ENCODE results near the gene UNC5C. TPM values are rescaled to one million over a fixed set of nuclear protein-coding genes. Genes with fewer than 3 reads are reported as not detected.

Gene UNC5C
- total and polyA plus RNA-seq, 3 donors from 2014 or later, result 6.8 to 22.8 (median 20.5) TPM

GRCh38 chr4:95499291-95499696 is 49.5 kb downstream of the UNC5C start:
- DNase-seq, result no peak
- Histone ChIP-seq H3K4me1 (no peaks in the 10 kb centered on the region), H3K4me3 (no peak overlapping the region), H3K36me3 (ENCODE audit: low read depth, missing control alignments) (no peaks in the 10 kb centered on the region), H3K27me3 (no peaks in the 10 kb centered on the region), H3K27ac (peak overlapping the region in 1 of 2 donors; percentile 5), H3K9me3 (no peaks in the 10 kb centered on the region)
- 64 to 72% methylated on average over 2 of the region's 2 CpGs for WGBS, 2 donors
- no peak for TF ChIP-seq POLR2A (IDR thresholded peaks at IDR 0.05)
- TF ChIP-seq, protein P1, sequence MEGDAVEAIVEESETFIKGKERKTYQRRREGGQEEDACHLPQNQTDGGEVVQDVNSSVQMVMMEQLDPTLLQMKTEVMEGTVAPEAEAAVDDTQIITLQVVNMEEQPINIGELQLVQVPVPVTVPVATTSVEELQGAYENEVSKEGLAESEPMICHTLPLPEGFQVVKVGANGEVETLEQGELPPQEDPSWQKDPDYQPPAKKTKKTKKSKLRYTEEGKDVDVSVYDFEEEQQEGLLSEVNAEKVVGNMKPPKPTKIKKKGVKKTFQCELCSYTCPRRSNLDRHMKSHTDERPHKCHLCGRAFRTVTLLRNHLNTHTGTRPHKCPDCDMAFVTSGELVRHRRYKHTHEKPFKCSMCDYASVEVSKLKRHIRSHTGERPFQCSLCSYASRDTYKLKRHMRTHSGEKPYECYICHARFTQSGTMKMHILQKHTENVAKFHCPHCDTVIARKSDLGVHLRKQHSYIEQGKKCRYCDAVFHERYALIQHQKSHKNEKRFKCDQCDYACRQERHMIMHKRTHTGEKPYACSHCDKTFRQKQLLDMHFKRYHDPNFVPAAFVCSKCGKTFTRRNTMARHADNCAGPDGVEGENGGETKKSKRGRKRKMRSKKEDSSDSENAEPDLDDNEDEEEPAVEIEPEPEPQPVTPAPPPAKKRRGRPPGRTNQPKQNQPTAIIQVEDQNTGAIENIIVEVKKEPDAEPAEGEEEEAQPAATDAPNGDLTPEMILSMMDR (IDR thresholded peaks at IDR 0.05), result no peak
- intact Hi-C loops (cut with DNase I; ENCODE audit: low total_unique reads), result no loop called here

DNA sequence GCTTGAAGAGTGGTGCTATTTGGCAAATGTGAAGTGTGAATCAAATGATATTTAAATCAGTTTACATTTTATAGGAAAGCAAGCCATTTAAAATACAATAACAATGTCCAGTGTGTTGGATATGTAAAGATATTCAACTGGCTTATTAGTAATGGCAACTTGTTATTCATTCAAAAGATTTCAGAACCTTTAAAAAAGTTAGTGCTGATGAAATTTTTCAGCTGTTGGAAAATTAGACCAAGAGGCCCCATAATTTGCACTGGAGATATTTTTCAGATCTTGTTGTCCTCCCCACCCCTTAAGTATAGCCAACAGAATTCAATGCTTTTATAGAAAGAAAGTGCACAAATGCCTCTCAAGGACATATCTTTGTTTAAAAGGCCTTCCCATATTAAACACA is 54.6 kb downstream of the UNC5C start:
- intact Hi-C loops (cut with DNase I; ENCODE audit: low total_unique reads), result no loop called here
- H3K4me1 ChIP-seq, result no peaks in the 10 kb centered on the region
- H3K36me3 ChIP-seq (ENCODE audit: low read depth, missing control alignments), result no peaks in the 10 kb centered on the region
- H3K9me3 ChIP-seq, result no peaks in the 10 kb centered on the region
- no peaks in the 10 kb centered on the region for H3K27me3 ChIP-seq
- no peak overlapping the region for H3K27ac ChIP-seq
- no peak for DNase-seq
- no peak for TF ChIP-seq POLR2A (IDR thresholded peaks at IDR 0.05)
- H3K4me3 ChIP-seq, result no peak overlapping the region

DNA sequence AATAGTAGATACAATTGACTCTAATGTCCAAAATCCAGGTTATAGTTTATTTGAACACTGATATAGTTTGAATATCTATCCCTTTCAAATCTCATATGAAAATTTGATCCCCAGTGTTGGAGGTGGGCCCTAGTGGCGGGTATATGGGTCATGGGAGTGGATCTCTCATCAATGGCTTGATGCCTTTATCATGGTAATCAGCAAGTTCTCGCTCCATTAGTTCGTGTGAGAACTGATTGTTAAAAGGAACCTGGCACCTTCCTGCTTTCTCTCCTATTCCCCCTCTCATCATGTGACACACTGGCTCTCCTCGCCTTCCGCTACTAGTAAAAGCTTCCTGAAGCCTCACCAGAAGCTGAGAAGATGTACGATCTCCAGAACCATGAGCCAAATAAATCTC is 70.1 kb downstream of the UNC5C start:
- no peak for TF ChIP-seq POLR2A (IDR thresholded peaks at IDR 0.05)
- TF ChIP-seq, protein P1 (IDR thresholded peaks at IDR 0.05), result no peak
- H3K27ac ChIP-seq, result no peak overlapping the region

DNA sequence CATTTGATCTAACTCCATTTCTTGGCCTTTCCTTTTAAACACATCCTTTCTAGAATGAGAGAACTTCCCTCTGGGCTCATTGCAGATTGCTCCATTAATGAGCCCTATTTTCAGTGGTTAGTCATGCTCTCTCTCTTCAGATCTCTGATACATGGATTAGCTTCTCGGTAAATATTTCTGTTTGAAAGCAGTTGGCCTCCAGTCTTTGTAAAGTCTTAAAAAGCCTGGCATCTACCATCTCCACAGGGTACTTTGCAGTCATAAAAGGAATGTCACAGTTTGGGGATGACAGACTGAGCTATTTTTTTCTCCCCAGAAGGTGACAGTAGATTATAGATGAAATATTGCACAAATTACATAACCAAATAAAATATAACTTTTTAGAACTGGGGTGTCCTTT is 72.7 kb downstream of the UNC5C start:
- H3K9me3 ChIP-seq, result no peaks in the 10 kb centered on the region
- no peak overlapping the region for H3K4me3 ChIP-seq
- no peak for TF ChIP-seq POLR2A (IDR thresholded peaks at IDR 0.05)
- TF ChIP-seq, protein P1 (IDR thresholded peaks at IDR 0.05), result no peak
- no peaks in the 10 kb centered on the region for H3K27me3 ChIP-seq
- H3K36me3 ChIP-seq (ENCODE audit: low read depth, missing control alignments), result no peaks in the 10 kb centered on the region
- H3K27ac ChIP-seq, result no peak overlapping the region
- DNase-seq, result no peak
- WGBS, 2 donors, result 68 to 70% methylated on average over 1 of the region's 1 CpG
- intact Hi-C loops (cut with DNase I; ENCODE audit: low total_unique reads), result no loop called here
- H3K4me1 ChIP-seq, result no peaks in the 10 kb centered on the region

More for the DNA sequence above, 70.1 kb downstream of the UNC5C start:
- H3K4me1 ChIP-seq, result no peaks in the 10 kb centered on the region
- intact Hi-C loops (cut with DNase I; ENCODE audit: low total_unique reads), result no loop called here
- 89 to 97% methylated on average over 6 of the region's 6 CpGs for WGBS, 2 donors
- no peaks in the 10 kb centered on the region for H3K36me3 ChIP-seq (ENCODE audit: low read depth, missing control alignments)
- no peaks in the 10 kb centered on the region for H3K27me3 ChIP-seq
- no peak for DNase-seq
- no peak overlapping the region for H3K4me3 ChIP-seq
- no peaks in the 10 kb centered on the region for H3K9me3 ChIP-seq

- TF ChIP-seq, protein P1 (IDR thresholded peaks at IDR 0.05), result no peak
- no peak for TF ChIP-seq POLR2A (IDR thresholded peaks at IDR 0.05)
- DNase-seq, result no peak
- WGBS, 2 donors, result 38 to 43% methylated on average over 3 of the region's 3 CpGs
- H3K36me3 ChIP-seq (ENCODE audit: low read depth, missing control alignments), result no peaks in the 10 kb centered on the region
- H3K4me3 ChIP-seq, result no peak overlapping the region
- H3K27ac ChIP-seq, result no peak overlapping the region
- no peaks in the 10 kb centered on the region for H3K27me3 ChIP-seq
- H3K9me3 ChIP-seq, result no peaks in the 10 kb centered on the region
- no peaks in the 10 kb centered on the region for H3K4me1 ChIP-seq
- intact Hi-C loops (cut with DNase I; ENCODE audit: low total_unique reads), result no loop called here
Measured at GRCh38 chr4:95472534-95472933, 76.2 kb downstream of the UNC5C start.
